Esophagus muscularis mucosa (tissue), 4 donors: Measurements from ENCODE around the gene TRIM67.

Source experiments
- CTCF ChIP-seq, 3 experiments: fragments of 200-600 bp in 2 of 3; fragments of 450-650 bp in 1 of 3; sonication (generic) in 2 of 3; IDR thresholded peaks; one replicate each; pipeline ENCODE4 v1.5.1; 2017 to 2019; ENCODE audit warnings: antibody characterized with exemption in 3 of 3, mild to moderate bottlenecking in 2 of 3, moderate library complexity in 1 of 3
- EP300 ChIP-seq: sonication (generic); formaldehyde crosslinking; IDR thresholded peaks from one replicate; pipeline ENCODE4 v1.6.1; 2017; ENCODE audit warnings: antibody characterized with exemption
- POLR2A ChIP-seq: fragments of 450-650 bp; IDR thresholded peaks from one replicate; pipeline ENCODE4 v1.6.1; 2017; ENCODE audit warnings: antibody characterized with exemption, moderate library complexity, mild to moderate bottlenecking, low read depth
- POLR2AphosphoS5 ChIP-seq, 2 donors: sonication (generic); formaldehyde crosslinking; IDR thresholded peaks; one replicate each; pipeline ENCODE4 v1.6.1; 2017; ENCODE audit warnings: antibody characterized with exemption in 2 of 2

- TF ChIP-seq CTCF (IDR thresholded peaks at IDR 0.05) = no peak
- TF ChIP-seq POLR2AphosphoS5 (IDR thresholded peaks at IDR 0.05) = no peak
- no peak for TF ChIP-seq POLR2A
- TF ChIP-seq EP300 = no peak
Observed at GRCh38 chr1:231201375-231201978, 39.6 kb downstream of the TRIM67 start.
